HL-60 (cell line): ENCODE measurements around the gene YKT6.

Experiments
- DNase-seq, 2 experiments: peaks; one replicate each; pipeline ENCODE4 v3.0.0-alpha.2; 2010 to 2020; ENCODE audit warnings: low read depth in 1 of 2, low spot score in 1 of 2
- H3K27ac ChIP-seq: fragments of 250-450 bp; sonication (Bioruptor Pico); replicated peaks from 2 replicates; pipeline ENCODE4 v1.5.1; 2020; ENCODE audit warnings: mild to moderate bottlenecking, moderate library complexity
- H3K27me3 ChIP-seq: fragments of 250-450 bp; sonication (Bioruptor Pico); 2 replicates; pipeline ENCODE4 v1.5.1; 2021; ENCODE audit warnings: mild to moderate bottlenecking, moderate library complexity; ENCODE audit not compliant: insufficient read depth, poor library complexity, severe bottlenecking
- H3K4me3 ChIP-seq: replicated peaks from 2 replicates; pipeline ENCODE4 v1.5.1; 2011; ENCODE audit warnings: mild to moderate bottlenecking, control low read depth, low read length; ENCODE audit not compliant: insufficient read depth
- CTCF ChIP-seq: IDR thresholded peaks from one replicate; pipeline ENCODE4 v1.5.1; 2011; ENCODE audit warnings: low read length, control low read depth, inconsistent platforms; ENCODE audit not compliant: insufficient read depth
- GABPA ChIP-seq: IDR thresholded peaks from 2 replicates; pipeline ENCODE4 v1.6.1; 2012; ENCODE audit warnings: low read depth
- POLR2AphosphoS5 ChIP-seq: IDR thresholded peaks from 2 replicates; pipeline ENCODE4 v1.6.1; 2012; ENCODE audit warnings: low read depth
- SPI1 ChIP-seq: IDR thresholded peaks from 2 replicates; pipeline ENCODE4 v1.6.1; 2012; ENCODE audit warnings: low read depth, mild to moderate bottlenecking, borderline replicate concordance
- TF ChIP-seq, protein P1 (sequence below): IDR thresholded peaks from 2 replicates; pipeline ENCODE4 v1.6.1; 2012; ENCODE audit warnings: low read depth; ENCODE audit not compliant: insufficient replicate concordance

Gene YKT6

GRCh38 chr7:44208085-44208484, 7.3 kb downstream of the YKT6 start:
- DNase-seq = no peak
- no peak overlapping the region for H3K27ac ChIP-seq
- TF ChIP-seq SPI1 (no peak), POLR2AphosphoS5 (no peak), GABPA (no peak), CTCF (no peak)
- TF ChIP-seq, protein P1, sequence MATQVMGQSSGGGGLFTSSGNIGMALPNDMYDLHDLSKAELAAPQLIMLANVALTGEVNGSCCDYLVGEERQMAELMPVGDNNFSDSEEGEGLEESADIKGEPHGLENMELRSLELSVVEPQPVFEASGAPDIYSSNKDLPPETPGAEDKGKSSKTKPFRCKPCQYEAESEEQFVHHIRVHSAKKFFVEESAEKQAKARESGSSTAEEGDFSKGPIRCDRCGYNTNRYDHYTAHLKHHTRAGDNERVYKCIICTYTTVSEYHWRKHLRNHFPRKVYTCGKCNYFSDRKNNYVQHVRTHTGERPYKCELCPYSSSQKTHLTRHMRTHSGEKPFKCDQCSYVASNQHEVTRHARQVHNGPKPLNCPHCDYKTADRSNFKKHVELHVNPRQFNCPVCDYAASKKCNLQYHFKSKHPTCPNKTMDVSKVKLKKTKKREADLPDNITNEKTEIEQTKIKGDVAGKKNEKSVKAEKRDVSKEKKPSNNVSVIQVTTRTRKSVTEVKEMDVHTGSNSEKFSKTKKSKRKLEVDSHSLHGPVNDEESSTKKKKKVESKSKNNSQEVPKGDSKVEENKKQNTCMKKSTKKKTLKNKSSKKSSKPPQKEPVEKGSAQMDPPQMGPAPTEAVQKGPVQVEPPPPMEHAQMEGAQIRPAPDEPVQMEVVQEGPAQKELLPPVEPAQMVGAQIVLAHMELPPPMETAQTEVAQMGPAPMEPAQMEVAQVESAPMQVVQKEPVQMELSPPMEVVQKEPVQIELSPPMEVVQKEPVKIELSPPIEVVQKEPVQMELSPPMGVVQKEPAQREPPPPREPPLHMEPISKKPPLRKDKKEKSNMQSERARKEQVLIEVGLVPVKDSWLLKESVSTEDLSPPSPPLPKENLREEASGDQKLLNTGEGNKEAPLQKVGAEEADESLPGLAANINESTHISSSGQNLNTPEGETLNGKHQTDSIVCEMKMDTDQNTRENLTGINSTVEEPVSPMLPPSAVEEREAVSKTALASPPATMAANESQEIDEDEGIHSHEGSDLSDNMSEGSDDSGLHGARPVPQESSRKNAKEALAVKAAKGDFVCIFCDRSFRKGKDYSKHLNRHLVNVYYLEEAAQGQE = no peak
- no peak overlapping the region for H3K4me3 ChIP-seq
- no peaks in the 10 kb centered on the region for H3K27me3 ChIP-seq

GRCh38 chr7:44210107-44210506, 9.3 kb downstream of the YKT6 start:
- TF ChIP-seq, protein P1 = no peak
- no peak for TF ChIP-seq GABPA
- no peak for TF ChIP-seq SPI1
- no peak for TF ChIP-seq CTCF
- TF ChIP-seq POLR2AphosphoS5 = no peak
- DNase-seq = no peak
- no peak overlapping the region for H3K27ac ChIP-seq
- no peaks in the 10 kb centered on the region for H3K27me3 ChIP-seq
- H3K4me3 ChIP-seq = no peak overlapping the region

DNA sequence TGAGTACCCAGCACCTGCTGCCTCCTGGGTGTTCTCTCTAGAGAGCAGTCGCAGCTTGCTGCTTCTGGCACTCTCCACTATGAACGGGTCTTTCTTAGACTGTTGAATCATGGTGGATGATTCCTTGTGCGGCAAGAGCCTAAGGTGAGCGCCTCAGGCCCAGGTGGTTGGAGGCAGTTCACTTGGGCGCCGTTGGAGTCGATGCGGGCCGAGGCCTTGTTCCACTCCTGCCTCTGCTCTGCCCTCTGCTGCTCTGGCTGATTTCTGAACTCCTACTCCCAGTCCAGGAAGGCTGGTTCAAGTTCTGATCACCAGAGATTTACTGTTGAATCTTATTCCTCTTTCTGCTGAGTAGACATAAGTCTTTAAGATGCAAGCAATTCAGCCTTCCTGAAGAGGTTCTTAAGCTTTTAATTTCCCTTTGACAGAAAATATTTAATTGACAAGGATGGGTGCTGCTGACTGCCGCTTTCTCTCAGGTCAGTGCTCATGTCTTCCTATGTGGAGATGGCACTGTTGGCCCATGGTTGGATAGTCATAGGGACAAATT, 10.4 kb downstream of the YKT6 start:
- no peak for TF ChIP-seq CTCF
- TF ChIP-seq, protein P1 = no peak
- TF ChIP-seq SPI1 = no peak
- TF ChIP-seq POLR2AphosphoS5 = no peak
- H3K27me3 ChIP-seq = no peaks in the 10 kb centered on the region
- no peak overlapping the region for H3K4me3 ChIP-seq
- no peak for DNase-seq
- H3K27ac ChIP-seq = no peak overlapping the region
